Naive thymus-derived CD8-positive, alpha-beta T cell (primary cell): ENCODE data around the gene INMT. TPM values are rescaled to one million over a fixed set of nuclear protein-coding genes. Genes with fewer than 3 reads are reported as not detected.
"Not testable (repeated sequence)": the region's sequence is repeated elsewhere in the genome, so short reads cannot be mapped to it uniquely, and the experiment has no call there.

Experiments used
- ATAC-seq, 2 donors: fragments of 150-1000 bp; cut with Tn5 transposase in 1 of 2; sonication (Bioruptor Pico), chemical (Tn5 transposase) in 1 of 2; 1 replicate in 1 of 2; 2 replicates in 1 of 2; pipeline ENCODE4 v1.10.0; 2021; ENCODE audit warnings: mild to moderate bottlenecking in 2 of 2, moderate library complexity in 2 of 2
- POLR2A ChIA-PET: fragments of 350-600 bp; sonication (Branson Sonifier 250); formaldehyde crosslinking; loops from one replicate; lab custom pipeline; 2021; ENCODE audit warnings: antibody characterized with exemption; lab: Charles Lee
- DNase-seq, 10 donors: peaks; one replicate each; pipeline versions ENCODE4 v3.0.0 to v3.0.0-alpha.2; 2020 to 2022
- H3K27ac Mint-ChIP-seq, 10 donors: one replicate each; pipeline ENCODE4 v1.8.0; 2020 to 2022; ENCODE audit warnings: mild to moderate bottlenecking in 10 of 10, mixed read lengths in 10 of 10, moderate library complexity in 4 of 10, inconsistent platforms in 1 of 10
- H3K27me3 Mint-ChIP-seq, 5 donors: one replicate each; pipeline ENCODE4 v1.8.0; 2021 to 2022; ENCODE audit warnings: mixed read lengths in 5 of 5
- H3K36me3 Mint-ChIP-seq, 3 donors: one replicate each; pipeline ENCODE4 v1.8.0; 2020 to 2022; ENCODE audit warnings: mixed read lengths in 3 of 3, mild to moderate bottlenecking in 2 of 3, inconsistent platforms in 1 of 3
- H3K4me1 Mint-ChIP-seq, 4 donors: one replicate each; pipeline ENCODE4 v1.8.0; 2021 to 2022; ENCODE audit warnings: mixed read lengths in 4 of 4
- H3K4me3 Mint-ChIP-seq, 10 donors: one replicate each; pipeline ENCODE4 v1.8.0; 2020 to 2022; ENCODE audit warnings: mild to moderate bottlenecking in 10 of 10, mixed read lengths in 10 of 10, moderate library complexity in 6 of 10, inconsistent platforms in 1 of 10
- H3K9me3 Mint-ChIP-seq, 9 donors: one replicate each; pipeline ENCODE4 v1.8.0; 2020 to 2022; ENCODE audit warnings: mixed read lengths in 9 of 9, mild to moderate bottlenecking in 3 of 9, inconsistent platforms in 1 of 9, moderate library complexity in 1 of 9
- polyA plus RNA-seq, 3 donors: library from polyadenylated mRNA; unstranded; fragments of 300-500 nt; fragmentation: Illumina TruSeq; gene quantifications; one replicate each; pipeline ENCODE4 v1.2.3, GENCODE V29; 2021
- total RNA-seq, 8 experiments: library from RNA in 2 of 8; stranded (reverse) in 2 of 8; gene quantifications; one replicate each; pipeline ENCODE4 v1.2.3 and lab custom pipeline; 2021 to 2026

The INMT gene
- total and polyA plus RNA-seq, 5 experiments from 2014 or later = 0.52 to 0.77 TPM; not detected in 3

DNA sequence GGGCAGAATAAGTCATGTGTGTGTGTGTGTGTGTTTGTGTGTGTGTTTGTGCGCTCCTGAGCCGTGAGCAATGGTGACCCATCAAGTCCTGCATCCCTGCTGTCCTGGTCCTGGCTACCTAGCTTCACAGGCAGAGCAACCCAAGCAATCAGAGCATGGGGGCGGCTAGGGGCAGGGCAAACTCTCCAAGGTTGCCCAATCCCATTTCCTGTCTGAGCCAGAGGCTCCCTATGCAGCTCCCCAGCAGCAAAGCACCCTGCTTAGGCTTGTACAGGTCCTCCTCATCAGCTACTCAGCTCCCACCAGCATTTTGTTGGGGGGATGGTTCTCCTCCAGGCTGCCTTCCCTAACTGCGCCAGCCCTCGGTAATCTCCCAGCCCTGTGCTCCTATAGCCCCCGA lies 38.5 kb upstream of the INMT start:
- H3K4me1 Mint-ChIP-seq = no peaks in the 10 kb centered on the region
- no peaks in the 10 kb centered on the region for H3K27me3 Mint-ChIP-seq
- POLR2A ChIA-PET = no interaction called here
- DNase-seq = no peak
- no peak for ATAC-seq
- H3K9me3 Mint-ChIP-seq = peaks cover 0 to 18% (median 13%) of the 10 kb centered on the region in 9 donors
- H3K36me3 Mint-ChIP-seq = peaks cover 18 to 33% (median 20%) of the 10 kb centered on the region in 3 donors
- no peak overlapping the region for H3K4me3 Mint-ChIP-seq
- H3K27ac Mint-ChIP-seq = peak overlapping the region in 1 of 10 donors; percentile 33

DNA sequence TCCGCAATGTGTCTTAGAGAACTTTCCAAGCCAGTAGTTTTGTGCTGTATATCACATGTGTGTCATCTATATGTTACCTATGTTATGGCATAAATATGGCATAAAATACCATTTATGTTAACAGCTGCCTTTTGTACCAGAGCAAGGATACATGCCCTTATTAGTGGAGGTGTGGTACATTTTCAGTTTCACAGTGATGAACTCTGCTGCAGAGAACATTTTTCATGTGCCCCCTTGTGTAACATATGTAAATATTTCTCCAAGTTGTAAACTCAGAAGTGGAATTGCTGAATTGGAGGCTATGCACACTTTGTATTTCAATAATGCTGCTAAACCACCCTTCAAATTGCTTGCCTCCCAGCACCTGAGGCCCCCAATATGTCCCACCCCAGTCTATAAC lies 37.8 kb upstream of the INMT start:
- Mint-ChIP-seq H3K9me3 (peaks cover 0 to 26% (median 20%) of the 10 kb centered on the region in 9 donors), H3K36me3 (peaks cover 25 to 40% (median 26%) of the 10 kb centered on the region in 3 donors), H3K27me3 (no peaks in the 10 kb centered on the region), H3K4me3 (no peak overlapping the region), H3K27ac (no peak overlapping the region), H3K4me1 (no peaks in the 10 kb centered on the region)
- DNase-seq = no peak
- POLR2A ChIA-PET = no interaction called here
- ATAC-seq = no peak

DNA sequence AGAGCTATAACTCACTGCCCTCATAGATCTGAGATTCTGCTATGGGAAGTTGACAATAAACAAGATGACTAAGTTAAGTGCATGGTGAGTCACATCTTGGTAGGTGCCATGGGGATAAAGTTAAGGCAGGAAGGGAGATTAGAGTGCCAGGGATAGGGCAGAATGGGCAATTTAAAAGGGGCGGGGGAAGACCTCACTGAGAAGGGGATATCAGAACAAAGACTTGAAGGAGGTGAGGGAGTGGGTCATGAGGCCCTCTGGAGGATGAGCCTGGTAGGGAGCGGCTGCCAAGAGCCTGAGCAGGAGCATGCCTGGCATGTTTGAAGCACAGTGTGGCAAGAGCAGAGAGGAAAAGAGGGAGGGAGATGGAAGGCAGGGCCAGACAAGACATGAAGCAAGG lies 34.8 kb upstream of the INMT start:
- DNase-seq (no peak), ATAC-seq (no peak)
- Mint-ChIP-seq H3K4me1 (no peaks in the 10 kb centered on the region), H3K27ac (peak overlapping the region in 1 of 10 donors; percentile 45), H3K36me3 (peaks cover 39 to 57% (median 42%) of the 10 kb centered on the region in 3 donors), H3K9me3 (peaks cover 0 to 40% (median 28%) of the 10 kb centered on the region in 9 donors), H3K27me3 (no peaks in the 10 kb centered on the region), H3K4me3 (no peak overlapping the region)
- POLR2A ChIA-PET = interaction anchor here (0.6 to 1.4 kb wide), 3 partner anchors 8 to 22 kb away, joined by 3 to 4 read pairs (median 3); no protein-coding TSS in a partner anchor

DNA sequence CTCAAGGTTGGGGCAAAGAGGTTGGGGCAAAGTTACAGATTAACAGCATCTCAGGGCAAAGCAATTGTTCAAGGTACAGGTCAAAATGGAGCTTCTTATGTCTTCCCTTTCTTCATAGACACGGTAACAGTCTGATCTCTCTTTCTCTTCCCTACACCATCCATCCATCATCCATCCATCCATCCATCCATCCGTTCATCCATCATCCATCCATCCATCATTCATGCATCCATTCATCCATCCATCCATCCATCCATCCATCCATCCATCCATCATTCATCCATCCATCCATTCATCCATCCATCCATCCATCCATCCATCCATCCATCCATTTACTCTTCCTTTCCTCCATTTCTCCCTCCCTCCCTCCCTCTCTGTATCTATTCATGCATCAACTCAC lies 32.5 kb upstream of the INMT start:
- DNase-seq, H3K27me3 Mint-ChIP-seq, POLR2A ChIA-PET, ATAC-seq: not testable (repeated sequence)
- Mint-ChIP-seq H3K4me3 (peak overlapping the region in 1 of 10 donors; percentile 1), H3K9me3 (peaks cover 0 to 40% (median 28%) of the 10 kb centered on the region in 9 donors), H3K36me3 (peaks cover 39 to 58% (median 42%) of the 10 kb centered on the region in 3 donors), H3K27ac (peak overlapping the region in 2 of 10 donors; percentile 25 to 82), H3K4me1 (peaks cover 0 to 12% (median 3%) of the 10 kb centered on the region in 4 donors)

DNA sequence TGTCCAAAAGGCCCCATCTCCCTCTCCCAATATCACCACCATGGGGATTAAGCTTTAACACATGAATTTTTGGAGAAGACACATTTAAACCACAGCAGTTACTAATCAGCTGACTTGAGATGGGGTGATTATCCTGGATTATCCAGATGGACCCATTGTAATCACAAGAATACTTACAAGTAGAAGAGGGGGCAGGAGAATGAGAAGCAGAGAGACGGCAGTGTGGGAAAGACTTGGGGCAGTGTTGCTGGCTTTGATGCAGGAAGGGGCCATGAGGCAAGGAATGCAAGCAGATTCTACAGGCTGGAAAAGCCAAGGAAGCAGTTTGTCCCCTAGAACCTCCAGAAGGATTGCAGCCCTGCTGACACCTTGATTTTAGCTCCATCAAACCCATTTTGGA lies 30.7 kb upstream of the INMT start:
- peaks cover 35 to 45% (median 39%) of the 10 kb centered on the region in 3 donors for H3K36me3 Mint-ChIP-seq
- no peak overlapping the region for H3K4me3 Mint-ChIP-seq
- POLR2A ChIA-PET = interaction anchor here (0.8 kb wide), 1 partner anchor 18 kb away, joined by 3 read pairs; no protein-coding TSS in a partner anchor
- peaks cover 15 to 29% (median 16%) of the 10 kb centered on the region in 4 donors for H3K4me1 Mint-ChIP-seq
- H3K27me3 Mint-ChIP-seq = no peaks in the 10 kb centered on the region
- no peak for DNase-seq
- peaks cover 0 to 40% (median 28%) of the 10 kb centered on the region in 9 donors for H3K9me3 Mint-ChIP-seq
- no peak for ATAC-seq
- no peak overlapping the region for H3K27ac Mint-ChIP-seq

DNA sequence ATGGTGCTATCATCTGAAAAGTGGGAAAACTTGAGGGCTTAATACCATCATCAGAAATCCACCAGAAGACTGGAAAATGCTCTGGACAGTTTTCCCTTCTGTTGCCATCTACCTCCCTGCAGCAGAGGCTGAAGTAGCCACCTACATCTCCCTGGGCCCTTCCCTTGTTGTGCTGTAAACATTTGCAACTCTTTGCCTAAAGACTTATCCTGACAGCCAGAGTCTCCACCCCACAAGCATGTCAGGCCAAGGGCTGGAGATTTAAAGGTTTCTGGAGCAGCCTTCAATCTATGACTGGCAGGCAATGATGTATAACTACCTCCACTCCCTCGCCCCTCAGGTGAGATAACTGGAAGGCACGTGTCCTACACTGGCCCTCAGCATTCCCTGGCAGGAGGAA lies 29.7 kb upstream of the INMT start:
- peaks cover 30 to 38% (median 34%) of the 10 kb centered on the region in 3 donors for H3K36me3 Mint-ChIP-seq
- peak overlapping the region in 1 of 10 donors; percentile 41 for H3K27ac Mint-ChIP-seq
- H3K27me3 Mint-ChIP-seq = no peaks in the 10 kb centered on the region

DNA sequence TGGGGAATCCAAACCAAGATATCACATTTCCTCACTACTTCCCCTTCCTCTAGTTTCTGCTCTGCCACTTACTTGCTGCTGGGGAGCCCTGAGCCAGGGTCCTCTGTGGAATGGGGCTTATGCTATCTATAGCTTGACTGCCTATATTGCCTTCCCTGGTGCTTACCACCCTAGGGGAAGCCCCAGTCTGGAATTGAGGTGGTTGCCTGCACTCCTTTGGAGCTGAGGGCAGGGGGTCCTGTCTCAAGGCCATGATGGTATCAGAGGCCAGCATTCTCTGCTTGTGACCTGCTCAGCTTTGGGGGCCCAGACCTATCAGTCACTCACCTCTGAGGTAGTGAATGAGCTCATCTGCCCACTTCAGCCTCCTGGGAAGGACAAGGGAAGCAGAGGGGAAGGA lies 29.3 kb upstream of the INMT start:
- POLR2A ChIA-PET = no interaction called here
- DNase-seq (no peak), ATAC-seq (no peak)
- peaks cover 0 to 31% (median 21%) of the 10 kb centered on the region in 9 donors for H3K9me3 Mint-ChIP-seq
- H3K4me1 Mint-ChIP-seq = peaks cover 23 to 44% (median 30%) of the 10 kb centered on the region in 4 donors
- peaks cover 27 to 34% (median 31%) of the 10 kb centered on the region in 3 donors for H3K36me3 Mint-ChIP-seq
- H3K4me3 Mint-ChIP-seq = no peak overlapping the region
- peak overlapping the region in 2 of 10 donors; percentile 57 to 65 for H3K27ac Mint-ChIP-seq
- H3K27me3 Mint-ChIP-seq = no peaks in the 10 kb centered on the region

More for the DNA sequence above, 29.7 kb upstream of the INMT start:
- no peak overlapping the region for H3K4me3 Mint-ChIP-seq
- H3K9me3 Mint-ChIP-seq = peaks cover 0 to 34% (median 24%) of the 10 kb centered on the region in 9 donors
- H3K4me1 Mint-ChIP-seq = peaks cover 21 to 39% (median 25%) of the 10 kb centered on the region in 4 donors
- POLR2A ChIA-PET = no interaction called here
- ATAC-seq (no peak), DNase-seq (no peak)

DNA sequence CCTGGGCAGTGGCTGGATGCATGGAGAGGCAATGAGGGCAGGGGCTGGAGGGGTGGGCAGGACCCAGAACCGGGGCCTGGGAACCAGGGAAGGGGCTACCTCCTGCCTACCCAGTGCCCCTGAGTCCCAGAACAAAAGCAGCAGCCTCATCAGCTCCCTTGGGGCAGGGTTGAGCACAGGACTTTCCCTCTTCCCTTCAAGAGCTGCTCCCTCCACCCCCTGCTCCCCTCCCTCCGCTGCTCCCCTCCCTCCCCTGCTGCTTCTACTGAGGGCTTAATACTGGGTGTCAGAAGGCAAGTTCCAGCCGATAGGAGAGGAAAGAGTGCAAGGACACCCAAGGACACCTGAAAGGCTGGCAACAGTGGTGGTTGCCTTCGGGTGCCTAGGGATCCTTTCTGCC lies 28.2 kb upstream of the INMT start:
- ATAC-seq (no peak), DNase-seq (no peak)
- H3K36me3 Mint-ChIP-seq = peaks cover 16 to 23% (median 20%) of the 10 kb centered on the region in 3 donors
- POLR2A ChIA-PET = interaction anchor here (7.7 kb wide), 1 partner anchor 15 kb away, joined by 199 read pairs; no protein-coding TSS in a partner anchor
- peaks cover 30 to 55% (median 41%) of the 10 kb centered on the region in 4 donors for H3K4me1 Mint-ChIP-seq
- H3K9me3 Mint-ChIP-seq = peaks cover 0 to 20% (median 11%) of the 10 kb centered on the region in 9 donors
- H3K27me3 Mint-ChIP-seq = no peaks in the 10 kb centered on the region
- H3K27ac Mint-ChIP-seq = no peak overlapping the region
- no peak overlapping the region for H3K4me3 Mint-ChIP-seq

DNA sequence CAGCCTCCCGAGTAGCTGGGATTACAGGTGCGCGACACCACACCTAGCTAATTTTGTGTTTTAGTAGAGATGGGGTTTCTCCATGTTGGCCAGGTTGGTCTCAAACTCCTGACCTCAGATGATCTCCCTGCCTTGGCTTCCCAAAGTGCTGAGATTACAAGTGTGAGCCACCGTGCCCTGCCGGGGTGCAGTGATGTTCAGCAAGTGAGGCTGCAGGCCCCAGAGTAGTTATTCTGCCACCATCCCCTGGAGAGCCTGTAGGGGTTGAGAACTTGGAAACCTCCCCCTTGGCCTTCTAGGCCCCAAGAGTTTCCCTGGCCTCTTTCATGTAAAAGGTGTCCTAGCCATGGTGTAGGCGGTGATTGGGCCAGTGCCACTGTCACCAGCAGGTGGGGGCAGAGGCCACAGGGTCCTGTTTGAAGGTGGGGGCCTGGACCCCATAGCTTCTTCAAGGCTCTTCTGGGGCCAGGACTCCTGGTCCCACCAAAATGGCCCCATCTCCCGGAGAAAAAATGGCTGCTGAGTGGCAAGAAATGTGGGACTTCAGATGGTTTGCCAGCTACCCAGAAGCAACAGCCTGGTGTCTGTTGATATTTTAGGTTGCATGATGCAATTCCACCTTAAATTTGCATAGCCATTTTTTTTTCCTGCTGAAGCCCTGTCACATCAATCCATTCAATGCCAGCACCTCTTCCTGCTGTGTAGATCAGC lies 25.5 kb upstream of the INMT start:
- Mint-ChIP-seq H3K9me3 (no peaks in the 10 kb centered on the region), H3K27ac (peak overlapping the region; percentile 80 to 96 (median 94)), H3K4me1 (peaks cover 43 to 79% (median 62%) of the 10 kb centered on the region in 4 donors), H3K27me3 (no peaks in the 10 kb centered on the region), H3K4me3 (peak overlapping the region; percentile 83 to 91 (median 89)), H3K36me3 (peaks cover 0 to 4% (median 0%) of the 10 kb centered on the region in 3 donors)
- DNase-seq (peak in 7 of 10 donors; percentile 12 to 69 (median 42)), ATAC-seq (peak; percentile 34 to 39)
- POLR2A ChIA-PET = interaction anchor here (0.7 to 7.7 kb wide), 6 partner anchors 12 to 1765 kb away, joined by 3 to 199 read pairs (median 6); partner anchors contain the start of gene CRHR2

DNA sequence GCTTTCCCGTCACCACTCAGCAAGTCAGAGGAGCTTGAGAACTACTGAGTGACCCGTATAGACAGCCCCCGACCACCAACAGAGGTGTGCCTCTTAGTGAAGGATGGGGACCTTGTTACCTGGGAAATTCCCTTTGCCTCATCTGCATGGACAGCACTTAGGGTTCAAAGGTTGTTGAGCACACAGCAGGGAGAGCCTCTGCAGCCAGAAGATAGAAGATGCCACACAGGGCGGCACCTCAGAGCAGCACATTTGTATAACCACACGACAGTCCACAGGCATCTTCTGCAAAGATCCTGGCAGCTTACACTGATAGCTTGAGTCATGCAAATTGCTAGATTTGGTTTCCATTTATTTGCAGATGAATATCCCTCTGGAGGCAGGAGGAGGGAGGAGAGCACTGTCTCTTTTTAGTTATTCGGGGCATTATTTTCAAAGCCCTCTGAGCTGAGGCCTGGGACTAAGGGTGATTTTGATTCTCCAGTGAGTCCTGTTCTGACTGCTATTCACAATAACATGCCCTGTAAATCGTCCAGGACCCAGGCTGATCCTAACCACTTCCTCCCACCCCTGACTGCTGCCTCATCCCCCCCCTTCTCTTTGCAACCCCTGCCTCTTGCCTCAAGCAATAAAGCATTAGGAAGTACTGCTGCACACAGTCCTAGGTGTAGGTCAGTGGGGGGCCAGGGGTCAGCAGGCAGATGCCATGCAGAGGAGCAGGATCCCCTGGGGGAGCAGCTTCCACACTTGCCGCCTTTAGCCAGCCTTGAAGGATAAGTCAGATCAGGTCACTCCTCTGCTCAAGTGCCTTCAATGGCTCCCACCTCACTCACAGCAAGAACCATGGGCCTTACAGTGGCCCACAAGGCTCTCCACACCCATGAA lies 24.6 kb upstream of the INMT start:
- H3K4me1 Mint-ChIP-seq = peaks cover 46 to 87% (median 70%) of the 10 kb centered on the region in 4 donors
- H3K27ac Mint-ChIP-seq = peak overlapping the region; percentile 80 to 96 (median 94)
- POLR2A ChIA-PET = interaction anchor here (0.6 to 7.7 kb wide), 8 partner anchors 11 to 1771 kb away, joined by 3 to 199 read pairs (median 4); partner anchors contain the start of gene CRHR2
- peak; percentile 22 to 84 (median 59) for DNase-seq
- H3K36me3 Mint-ChIP-seq = peaks cover 0 to 2% (median 0%) of the 10 kb centered on the region in 3 donors
- H3K4me3 Mint-ChIP-seq = peak overlapping the region; percentile 83 to 91 (median 89)
- no peaks in the 10 kb centered on the region for H3K9me3 Mint-ChIP-seq
- ATAC-seq = peak; percentile 93
- H3K27me3 Mint-ChIP-seq = no peaks in the 10 kb centered on the region

DNA sequence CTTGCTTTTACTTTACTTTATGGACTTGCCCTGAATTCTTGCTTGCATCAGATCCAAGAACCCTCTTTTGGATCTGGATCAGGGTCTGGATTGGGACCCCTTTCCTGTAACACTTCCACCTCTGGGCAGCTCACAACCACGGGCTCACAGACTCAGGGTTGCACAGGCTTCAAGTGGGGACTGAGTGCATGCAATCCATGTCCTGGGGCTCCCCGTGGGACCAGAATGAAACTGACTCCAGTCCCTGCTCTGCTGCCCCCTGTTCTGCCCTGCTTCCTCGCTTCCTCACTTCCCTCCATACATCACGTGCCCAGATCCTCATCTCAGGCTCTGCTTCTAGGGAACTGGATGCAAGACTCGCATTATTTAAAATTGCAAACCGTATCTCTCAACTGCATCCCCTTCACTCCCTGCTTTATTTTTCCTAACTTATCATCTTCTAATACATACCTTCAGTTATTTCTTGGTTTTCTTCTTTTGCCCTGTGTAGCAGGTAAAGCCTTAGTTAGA lies 23.3 kb upstream of the INMT start:
- no peak for ATAC-seq
- POLR2A ChIA-PET = interaction anchor here (7.7 kb wide), 1 partner anchor 10 kb away, joined by 199 read pairs; no protein-coding TSS in a partner anchor
- H3K4me3 Mint-ChIP-seq = peak overlapping the region in 8 of 10 donors; percentile 13 to 90 (median 88)

More for the DNA sequence above, 23.3 kb upstream of the INMT start:
- Mint-ChIP-seq H3K36me3 (peaks cover 0 to 2% (median 0%) of the 10 kb centered on the region in 3 donors), H3K9me3 (no peaks in the 10 kb centered on the region), H3K4me1 (peaks cover 46 to 86% (median 73%) of the 10 kb centered on the region in 4 donors), H3K27ac (peak overlapping the region; percentile 67 to 96 (median 94)), H3K27me3 (no peaks in the 10 kb centered on the region)
- no peak for DNase-seq
